Activated T-helper 1 cell treated with anti-CD3 and anti-CD28 coated beads, Interleukin-12 subunit alpha, Interleukin-12 subunit beta, Interleukin-2, Interleukin-4 antibody, amounts not matched to agents 30 ng/mL and 10 ng/mL and 1 ng/mL, durations not matched to agents 14 hours and 24 hours and 36 hours (primary cell): ENCODE data around the gene UBE2N. TPM values are rescaled to one million over a fixed set of nuclear protein-coding genes. Genes with fewer than 3 reads are reported as not detected.

Experiments used
- DNase-seq: peaks from one replicate; pipeline ENCODE4 v3.0.0; 2021; ENCODE audit warnings: low spot score
- H3K27ac Mint-ChIP-seq: one replicate; pipeline ENCODE4 v1.8.0; 2021; ENCODE audit warnings: mild to moderate bottlenecking, mixed read lengths
- H3K27me3 Mint-ChIP-seq: one replicate; pipeline ENCODE4 v1.8.0; 2022; ENCODE audit warnings: mild to moderate bottlenecking, moderate library complexity, mixed read lengths; ENCODE audit not compliant: insufficient read depth
- H3K36me3 Mint-ChIP-seq: one replicate; pipeline ENCODE4 v1.8.0; 2021; ENCODE audit warnings: low read depth, mixed read lengths
- H3K4me1 Mint-ChIP-seq: one replicate; pipeline ENCODE4 v1.8.0; 2021; ENCODE audit warnings: low read depth, mixed read lengths
- H3K4me3 Mint-ChIP-seq: one replicate; pipeline ENCODE4 v1.8.0; 2021; ENCODE audit warnings: mild to moderate bottlenecking, moderate library complexity, mixed read lengths
- H3K9me3 Mint-ChIP-seq: one replicate; pipeline ENCODE4 v1.8.0; 2021; ENCODE audit warnings: mixed read lengths
- intact Hi-C: fragments of 100-400 bp; cut with micrococcal nuclease; formaldehyde crosslinking; loops from one replicate; pipeline ENCODE4 v1.15.1; 2024
- total RNA-seq: library from RNA; stranded (reverse); gene quantifications from 2 replicates; pipeline ENCODE4 v1.2.3, GENCODE V29; 2022

The UBE2N gene, protein sequence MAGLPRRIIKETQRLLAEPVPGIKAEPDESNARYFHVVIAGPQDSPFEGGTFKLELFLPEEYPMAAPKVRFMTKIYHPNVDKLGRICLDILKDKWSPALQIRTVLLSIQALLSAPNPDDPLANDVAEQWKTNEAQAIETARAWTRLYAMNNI
- 231 and 239 TPM in 2 replicates for total RNA-seq

DNA sequence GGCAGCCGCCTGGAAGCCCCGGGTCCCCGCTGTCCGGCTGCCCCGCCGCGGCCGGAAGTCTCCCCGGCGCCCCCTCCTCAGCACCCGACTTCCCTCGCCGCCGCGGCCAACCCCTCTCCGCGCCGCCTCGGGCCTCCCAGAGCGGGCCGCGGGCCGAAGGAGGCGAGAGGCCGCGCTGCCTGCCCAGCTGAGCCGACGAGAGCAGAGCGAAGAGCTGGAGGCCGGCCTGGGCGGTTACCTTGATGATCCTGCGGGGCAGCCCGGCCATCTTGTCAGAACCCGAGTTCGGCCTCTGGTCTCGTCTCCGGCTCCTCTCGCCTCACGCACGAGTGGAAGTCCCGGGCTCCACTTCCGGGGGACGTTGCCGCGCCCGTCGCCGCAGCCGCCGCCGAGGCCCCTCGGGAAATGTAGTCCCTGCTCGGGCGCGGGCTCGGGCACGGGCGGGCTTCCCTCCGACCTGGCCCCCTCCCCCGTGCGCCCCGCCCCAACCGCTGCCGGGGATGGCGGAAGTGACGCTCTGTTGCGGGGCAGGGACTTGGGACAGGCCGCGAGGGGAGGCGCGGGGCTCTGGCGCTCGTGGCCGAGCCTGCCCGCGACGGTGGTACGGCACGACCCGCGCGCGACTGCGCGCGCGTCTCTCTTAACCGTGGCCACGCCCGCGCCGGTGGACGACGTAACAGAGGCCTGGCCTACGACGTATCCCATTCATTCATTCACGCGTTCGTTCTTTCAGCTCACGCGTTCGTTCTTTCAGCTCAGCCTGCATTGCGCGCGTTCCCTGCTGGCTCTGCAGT lies at the start of gene UBE2N:
UBE2N (minus strand) TSS at position 331 of the 794 bp plus-strand sequence; CDS start at position 268, 63 bp downstream.
- H3K4me3 Mint-ChIP-seq, result peak within 1 kb of the TSS; percentile 96
- DNase-seq, result peak; percentile 95

DNA sequence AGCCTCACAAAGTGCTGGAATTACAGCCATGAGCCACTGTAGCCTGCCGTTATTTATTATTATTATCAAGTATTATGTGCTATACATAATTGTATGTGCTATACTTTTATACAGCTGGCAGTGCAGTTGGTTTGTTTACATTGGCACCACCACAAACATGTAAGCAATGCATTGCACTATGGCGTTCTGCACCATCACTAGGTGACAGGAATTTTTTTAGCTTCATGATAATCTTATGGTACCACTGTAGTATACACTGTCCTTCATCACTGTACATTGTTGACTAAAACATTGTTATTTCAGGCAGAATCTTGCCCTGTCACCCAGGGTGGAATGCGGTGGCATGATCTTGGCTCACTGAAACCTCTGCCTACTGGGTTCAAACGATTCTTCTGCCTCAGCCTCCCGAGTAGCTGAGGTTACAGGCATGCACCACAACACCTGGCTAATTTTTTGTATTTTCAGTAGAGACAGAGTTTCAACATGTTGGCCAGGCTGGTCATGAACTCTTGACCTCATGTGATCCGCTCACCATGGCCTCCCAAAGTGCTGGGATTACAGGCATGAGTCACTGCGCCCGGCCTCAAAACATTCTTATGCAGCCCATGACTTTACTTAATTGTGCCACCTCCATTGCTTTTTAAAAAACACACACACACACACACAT lies 42.7 kb upstream of the UBE2N start:
- DNase-seq, result no peak
- H3K4me3 Mint-ChIP-seq, result no peak overlapping the region
- no peak overlapping the region for H3K27ac Mint-ChIP-seq
- H3K27me3 Mint-ChIP-seq, result no peaks in the 10 kb centered on the region
- intact Hi-C loops, result no loop called here
- H3K36me3 Mint-ChIP-seq, result peaks cover 30% of the 10 kb centered on the region
- H3K4me1 Mint-ChIP-seq, result no peaks in the 10 kb centered on the region
- H3K9me3 Mint-ChIP-seq, result no peaks in the 10 kb centered on the region

More for the DNA sequence above, at the start of gene UBE2N:
- no peaks in the 10 kb centered on the region for H3K27me3 Mint-ChIP-seq
- no peaks in the 10 kb centered on the region for H3K9me3 Mint-ChIP-seq
- H3K36me3 Mint-ChIP-seq, result peaks cover 7% of the 10 kb centered on the region
- H3K27ac Mint-ChIP-seq, result peak within 1 kb of the TSS; percentile 99
- H3K4me1 Mint-ChIP-seq, result peaks cover 51% of the 10 kb centered on the region
- intact Hi-C loops, result loop anchor here (1.0 to 10.0 kb wide), 11 partner anchors 23 to 1567 kb away; partner anchors contain the start of genes BTG1, CEP83, CRADD and EEA1

DNA sequence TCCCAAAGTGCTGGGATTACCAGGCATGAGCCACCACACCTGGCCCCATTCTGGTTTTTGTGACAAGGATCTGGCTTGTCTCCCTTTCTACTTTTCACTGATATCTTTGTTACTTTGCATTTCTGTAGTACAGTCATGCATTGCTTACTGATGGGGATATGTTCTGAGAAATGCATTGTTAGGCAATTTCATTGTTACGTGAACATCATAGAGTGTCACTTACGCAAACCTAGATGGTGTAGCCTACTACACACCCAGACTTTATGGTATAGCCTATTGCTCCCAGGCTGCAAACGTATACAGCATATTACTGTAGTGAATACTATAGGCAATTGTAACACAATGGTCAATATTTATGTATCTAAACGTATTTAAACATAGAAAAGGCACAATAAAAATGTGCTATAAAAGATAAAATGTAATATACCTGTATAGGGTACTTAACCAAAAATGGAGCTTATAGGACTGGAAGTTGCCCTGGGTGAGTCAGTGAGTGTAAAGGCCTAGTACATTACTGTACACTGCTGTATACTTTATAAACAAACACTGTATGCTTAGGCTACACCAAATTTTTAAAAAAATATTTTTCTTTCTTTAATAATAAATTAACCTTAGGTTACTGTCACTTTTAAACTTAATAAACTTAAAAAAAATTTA lies 41.5 kb upstream of the UBE2N start:
- H3K4me3 Mint-ChIP-seq, result no peak overlapping the region
- intact Hi-C loops, result no loop called here
- no peak overlapping the region for H3K27ac Mint-ChIP-seq
- peaks cover 24% of the 10 kb centered on the region for H3K36me3 Mint-ChIP-seq
- H3K9me3 Mint-ChIP-seq, result no peaks in the 10 kb centered on the region
- H3K27me3 Mint-ChIP-seq, result no peaks in the 10 kb centered on the region
- no peaks in the 10 kb centered on the region for H3K4me1 Mint-ChIP-seq
- no peak for DNase-seq

DNA sequence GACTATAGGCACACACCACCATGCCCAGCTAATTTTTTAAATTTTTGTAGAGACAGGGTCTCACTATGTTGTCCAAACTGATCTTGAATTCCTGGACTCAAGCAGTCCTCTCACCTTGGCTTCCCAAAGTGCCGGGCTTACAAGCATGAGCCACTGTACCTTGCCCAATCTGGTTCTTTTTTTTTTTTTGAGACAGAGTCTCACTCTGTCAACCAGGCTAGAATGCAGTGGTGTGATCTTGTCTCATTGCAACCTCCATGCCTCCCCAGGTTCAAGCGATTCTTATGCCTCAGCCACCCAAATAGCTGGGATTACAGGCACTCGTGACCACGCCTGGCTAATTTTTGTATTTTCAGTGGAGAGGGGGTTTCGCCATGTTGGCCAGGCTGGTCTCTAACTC lies 41.0 kb upstream of the UBE2N start:
- Mint-ChIP-seq H3K36me3 (peaks cover 21% of the 10 kb centered on the region), H3K27me3 (no peaks in the 10 kb centered on the region), H3K4me1 (no peaks in the 10 kb centered on the region), H3K9me3 (no peaks in the 10 kb centered on the region), H3K4me3 (no peak overlapping the region), H3K27ac (no peak overlapping the region)
- intact Hi-C loops, result no loop called here
- DNase-seq, result no peak

DNA sequence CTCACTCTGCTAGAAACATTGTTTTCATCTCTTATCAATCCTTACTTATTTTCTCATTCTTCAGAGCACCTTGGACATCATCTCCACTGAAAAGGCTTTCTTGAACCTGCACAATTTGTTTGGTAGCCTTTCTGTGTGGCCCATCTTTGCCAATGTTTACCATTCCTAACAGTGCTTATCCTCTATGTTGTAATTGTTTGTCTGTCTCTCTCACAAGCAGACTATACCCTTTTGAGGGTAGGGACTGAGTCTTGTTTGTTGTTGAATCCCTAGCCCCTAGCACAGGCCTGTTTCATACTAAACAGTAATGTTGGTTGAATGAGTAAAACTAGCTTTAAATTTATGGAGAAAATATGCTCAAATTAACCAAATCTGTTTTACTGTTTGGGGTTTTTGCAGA lies 34.8 kb upstream of the UBE2N start:
- intact Hi-C loops, result no loop called here
- Mint-ChIP-seq H3K27me3 (no peaks in the 10 kb centered on the region), H3K9me3 (no peaks in the 10 kb centered on the region), H3K4me1 (peaks cover 2% of the 10 kb centered on the region), H3K4me3 (no peak overlapping the region), H3K27ac (no peak overlapping the region), H3K36me3 (peaks cover 20% of the 10 kb centered on the region)
- DNase-seq, result no peak

DNA sequence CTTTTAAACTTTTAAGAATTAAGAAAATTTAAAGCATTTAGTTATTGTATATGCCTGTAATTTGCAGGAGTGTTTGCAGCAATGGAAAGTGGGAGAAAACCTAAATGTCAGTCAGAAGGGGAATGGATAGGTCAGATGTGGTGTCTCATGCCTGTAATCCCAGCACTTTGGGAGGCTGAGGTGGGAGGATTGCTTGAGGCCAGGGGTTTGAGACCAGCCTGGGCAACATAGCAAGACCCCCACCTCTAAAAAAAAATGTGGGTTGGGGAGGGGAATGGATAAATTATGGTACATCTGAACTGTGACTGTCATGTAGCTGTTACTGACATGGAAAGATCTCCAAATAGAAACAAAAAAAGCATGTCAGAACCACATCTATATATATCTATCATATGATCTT lies 27.6 kb upstream of the UBE2N start:
- intact Hi-C loops, result loop anchor here (5.0 kb wide), 1 partner anchor 37 kb away; no protein-coding TSS in a partner anchor
- Mint-ChIP-seq H3K9me3 (no peaks in the 10 kb centered on the region), H3K36me3 (peaks cover 28% of the 10 kb centered on the region), H3K27me3 (no peaks in the 10 kb centered on the region), H3K4me1 (peaks cover 43% of the 10 kb centered on the region), H3K4me3 (peak overlapping the region; percentile 45), H3K27ac (no peak overlapping the region)
- no peak for DNase-seq

DNA sequence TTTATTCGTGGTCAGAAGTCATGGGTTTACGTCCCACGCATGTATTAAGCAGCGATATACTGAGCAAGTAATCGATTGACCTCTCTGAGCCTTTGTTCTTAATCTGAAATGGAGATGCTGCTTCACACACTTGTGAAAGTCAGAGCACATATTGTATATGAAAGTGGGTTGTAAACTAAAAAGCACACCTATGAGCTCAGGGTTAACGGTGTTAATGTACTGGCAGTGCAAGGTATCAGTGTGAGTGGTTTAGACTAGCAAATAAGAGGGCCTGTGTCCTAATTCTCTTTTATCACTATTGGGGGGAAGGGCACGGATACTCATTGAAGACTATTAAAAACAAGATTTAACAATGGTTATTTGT lies 26.2 kb upstream of the UBE2N start:
- peak overlapping the region; percentile 93 for H3K27ac Mint-ChIP-seq
- intact Hi-C loops, result loop anchor here (5.0 kb wide), 1 partner anchor 36 kb away; no protein-coding TSS in a partner anchor
- H3K9me3 Mint-ChIP-seq, result no peaks in the 10 kb centered on the region
- DNase-seq, result no peak
- peaks cover 43% of the 10 kb centered on the region for H3K4me1 Mint-ChIP-seq
- H3K4me3 Mint-ChIP-seq, result peak overlapping the region; percentile 96
- H3K36me3 Mint-ChIP-seq, result peaks cover 28% of the 10 kb centered on the region
- H3K27me3 Mint-ChIP-seq, result no peaks in the 10 kb centered on the region

DNA sequence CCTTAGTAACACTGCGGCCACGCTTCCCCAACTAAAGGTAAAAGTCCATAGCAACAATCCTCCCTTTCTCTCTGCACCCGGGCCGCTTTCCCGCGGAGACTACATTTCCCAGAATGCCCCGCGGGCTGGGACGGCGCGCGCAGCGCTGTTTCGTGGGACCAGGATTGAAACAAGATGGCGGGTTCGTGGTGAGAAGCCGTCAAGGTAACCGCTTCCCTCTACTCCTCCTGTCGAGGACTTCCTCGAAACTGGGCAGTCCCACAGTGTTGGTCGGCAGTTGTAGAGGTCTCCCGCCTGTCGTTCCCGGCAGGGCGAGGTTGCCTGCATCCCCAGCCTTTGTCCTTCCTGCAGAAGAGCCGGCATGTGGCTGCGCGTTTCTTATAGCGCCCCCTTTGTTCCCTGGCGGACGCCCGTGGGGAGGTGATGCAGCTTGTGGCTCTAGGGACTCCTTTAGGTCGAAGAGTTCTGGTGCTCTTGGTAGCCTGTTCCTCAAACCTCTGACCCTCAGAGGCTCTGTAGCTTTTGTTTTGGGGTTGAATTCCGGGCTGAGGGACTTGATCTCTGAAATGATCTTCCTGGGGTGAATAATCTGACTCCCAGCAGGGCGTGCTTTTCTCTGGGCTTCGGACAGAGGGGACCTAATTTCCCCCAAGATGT lies 25.7 kb upstream of the UBE2N start, which contains the start of gene MRPL42:
MRPL42 (plus strand) TSS at position 164 of the 657 bp plus-strand sequence. CDS start 1,772 bp downstream, outside the sequence.
- intact Hi-C loops, result loop anchor here (1.0 to 5.0 kb wide), 7 partner anchors 25 to 210 kb away; partner anchors contain the start of gene CRADD
- DNase-seq, result peak; percentile 90
- Mint-ChIP-seq H3K27me3 (no peaks in the 10 kb centered on the region), H3K4me1 (peaks cover 43% of the 10 kb centered on the region), H3K27ac (peak within 1 kb of the TSS; percentile 93), H3K36me3 (peaks cover 28% of the 10 kb centered on the region), H3K9me3 (no peaks in the 10 kb centered on the region), H3K4me3 (peak within 1 kb of the TSS; percentile 96)

DNA sequence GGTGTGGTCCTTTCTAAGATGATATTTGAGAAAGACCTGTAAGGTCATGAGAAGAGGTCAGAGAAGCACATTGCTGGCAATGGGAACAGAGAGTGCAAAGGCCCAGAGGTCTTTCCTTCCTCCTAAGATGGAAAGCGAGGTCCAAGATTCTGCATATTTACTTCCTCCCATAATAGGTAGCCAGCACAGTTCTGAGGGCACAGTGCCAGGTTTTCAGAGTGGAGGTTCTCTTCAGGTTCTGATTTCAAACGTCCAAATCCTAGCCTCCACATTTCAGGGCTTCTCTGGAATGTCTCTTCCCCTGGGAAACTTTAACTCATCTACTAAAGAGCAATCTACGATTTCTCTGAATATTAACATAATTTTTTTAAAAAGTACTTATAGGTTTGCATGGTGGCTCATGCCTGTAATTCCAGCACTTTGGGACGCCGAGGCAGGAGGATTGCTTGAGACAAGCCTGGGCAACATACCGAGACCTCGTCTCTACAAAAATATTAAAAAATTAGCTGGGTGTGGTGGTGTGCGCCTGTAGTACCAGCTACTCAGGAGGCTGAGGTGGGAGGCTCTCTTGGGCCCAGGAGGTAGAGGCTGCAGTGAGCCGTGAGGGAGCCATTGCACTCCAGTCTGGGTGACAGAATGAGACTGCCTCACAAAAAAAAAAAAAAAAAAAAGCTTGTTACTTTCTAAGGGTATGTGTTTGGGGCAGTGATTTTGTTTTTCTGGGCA lies 25.0 kb upstream of the UBE2N start:
- Mint-ChIP-seq H3K27ac (peak overlapping the region; percentile 93), H3K36me3 (peaks cover 24% of the 10 kb centered on the region), H3K4me1 (peaks cover 43% of the 10 kb centered on the region), H3K4me3 (peak overlapping the region; percentile 96), H3K9me3 (no peaks in the 10 kb centered on the region), H3K27me3 (no peaks in the 10 kb centered on the region)
- intact Hi-C loops, result loop anchor here (1.0 to 5.0 kb wide), 7 partner anchors 24 to 211 kb away; partner anchors contain the start of gene CRADD
- DNase-seq, result no peak

DNA sequence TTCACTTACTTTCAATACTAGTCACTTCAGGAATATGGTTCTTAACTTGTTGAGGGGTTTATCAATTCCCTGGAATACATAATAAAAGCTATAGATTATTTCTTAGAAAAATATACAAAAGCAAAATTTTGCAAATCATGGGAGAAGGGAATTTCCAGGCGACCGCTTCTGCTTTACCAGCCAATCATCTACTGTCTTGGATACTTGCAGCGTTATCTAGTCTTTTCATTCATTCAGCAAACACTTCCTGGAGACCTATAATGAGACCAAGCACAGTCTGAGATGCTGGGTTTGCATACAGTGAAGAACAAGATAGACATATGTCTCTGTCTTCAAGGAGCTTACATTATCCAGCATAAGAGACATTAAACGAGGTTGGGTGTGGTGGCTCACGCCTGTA lies 24.1 kb upstream of the UBE2N start:
- intact Hi-C loops, result loop anchor here (2.0 to 5.0 kb wide), 3 partner anchors 34 to 87 kb away; no protein-coding TSS in a partner anchor
- no peaks in the 10 kb centered on the region for H3K9me3 Mint-ChIP-seq

DNA sequence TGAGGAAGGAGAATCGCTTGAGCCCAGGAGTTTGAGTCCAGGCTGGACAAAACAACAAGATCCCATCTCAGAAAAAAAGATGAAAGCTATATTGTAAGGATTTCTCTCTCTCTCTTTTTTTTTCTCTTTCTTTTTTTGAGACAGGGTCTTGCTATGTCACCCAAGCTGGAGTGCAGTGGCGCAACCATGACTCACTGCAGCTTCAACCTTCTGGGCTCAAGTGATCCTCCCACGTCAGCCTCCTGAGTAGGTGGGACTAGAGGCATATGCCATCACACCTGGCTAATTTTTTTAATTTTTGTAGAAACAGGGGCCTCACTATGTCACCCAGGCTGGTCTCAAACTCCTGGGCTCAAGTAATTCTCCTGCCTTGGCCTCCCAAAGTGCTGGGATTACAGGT lies 19.8 kb upstream of the UBE2N start:
- peaks cover 5% of the 10 kb centered on the region for H3K4me1 Mint-ChIP-seq
- peaks cover 2% of the 10 kb centered on the region for H3K27me3 Mint-ChIP-seq
- no peak for DNase-seq
- H3K36me3 Mint-ChIP-seq, result no peaks in the 10 kb centered on the region
- no peaks in the 10 kb centered on the region for H3K9me3 Mint-ChIP-seq
- intact Hi-C loops, result no loop called here
- H3K27ac Mint-ChIP-seq, result no peak overlapping the region
- no peak overlapping the region for H3K4me3 Mint-ChIP-seq

More for the DNA sequence above, 24.1 kb upstream of the UBE2N start:
- Mint-ChIP-seq H3K36me3 (peaks cover 17% of the 10 kb centered on the region), H3K27me3 (no peaks in the 10 kb centered on the region), H3K27ac (no peak overlapping the region), H3K4me1 (peaks cover 35% of the 10 kb centered on the region), H3K4me3 (peak overlapping the region; percentile 23)
- DNase-seq, result no peak
